CD4-positive, alpha-beta T cell treated with Interferon alpha-2 for 1 hour (primary cell): ENCODE data around the gene SMIM35.
A peak's percentile ranks its signal among the peaks of the same experiment; 100 is the strongest.

Source experiments
- DNase-seq, 2 donors: peaks; one replicate each; pipeline ENCODE4 v3.0.0-alpha.2; 2020 to 2022

Gene SMIM35

DNA sequence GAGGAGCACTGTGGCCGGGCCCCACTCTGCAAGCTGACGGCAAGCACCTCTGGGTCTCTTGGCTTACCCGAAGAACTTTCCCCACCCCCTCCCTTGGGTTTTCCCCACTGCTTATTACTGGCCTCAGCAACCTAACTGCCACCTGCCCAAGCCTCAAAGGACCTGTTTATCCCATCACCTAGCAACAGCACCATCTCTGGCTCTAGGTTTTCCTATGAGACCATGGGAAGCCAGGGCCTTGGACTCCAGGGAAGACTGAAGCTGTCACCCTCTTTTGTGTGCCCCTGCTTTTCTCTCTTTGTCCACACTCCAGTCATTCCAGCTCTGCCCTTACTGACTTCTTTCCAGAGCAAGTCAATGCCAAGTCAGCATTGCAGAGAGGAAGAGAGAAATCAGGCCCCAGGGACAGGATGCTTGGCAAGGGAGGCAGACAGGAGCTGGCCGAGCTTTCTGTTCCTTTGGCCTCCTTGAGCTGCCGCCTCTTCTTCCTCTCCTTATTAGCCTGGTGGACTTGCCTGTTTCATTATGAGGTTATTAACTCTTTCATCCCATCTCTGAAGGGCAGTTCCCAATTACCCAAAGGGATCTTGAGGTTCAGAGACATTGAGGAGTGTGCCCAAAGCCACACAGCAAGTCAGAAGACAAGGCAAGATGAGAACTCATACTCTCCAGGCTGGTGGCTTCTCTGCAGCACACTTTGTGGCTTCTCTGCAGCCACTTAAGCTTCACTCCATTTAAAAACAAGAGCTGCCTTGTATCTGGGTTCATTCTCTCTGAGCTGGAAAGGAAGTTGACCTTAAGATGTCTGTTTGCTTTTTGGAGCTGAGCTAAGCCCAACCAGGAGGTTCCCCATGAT lies at the start of gene SMIM35:
SMIM35 (minus strand) TSS at position 51 of the 856 bp plus-strand sequence. CDS start 206 bp downstream, outside the sequence.
- no peak for DNase-seq

DNA sequence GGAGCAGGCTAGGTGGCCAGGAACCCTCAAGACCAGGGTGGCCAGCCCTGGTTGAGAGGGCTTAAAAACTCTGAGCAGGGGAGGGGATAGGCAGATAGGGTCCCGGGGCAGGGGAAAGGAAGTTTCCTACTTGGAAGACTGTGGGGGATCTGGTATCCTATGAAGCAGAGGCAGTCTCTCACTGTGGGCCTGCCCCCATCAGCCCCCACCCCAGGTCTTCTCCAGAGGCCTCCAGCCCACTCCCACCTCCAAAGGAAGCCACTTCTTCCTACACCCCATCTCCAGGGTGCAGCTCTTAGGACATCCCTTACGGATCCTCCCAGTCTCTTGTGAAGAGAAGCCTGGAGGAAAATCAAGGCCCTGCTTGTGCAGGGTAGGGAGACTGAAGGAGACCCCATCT lies 49.6 kb upstream of the SMIM35 start:
- no peak for DNase-seq

DNA sequence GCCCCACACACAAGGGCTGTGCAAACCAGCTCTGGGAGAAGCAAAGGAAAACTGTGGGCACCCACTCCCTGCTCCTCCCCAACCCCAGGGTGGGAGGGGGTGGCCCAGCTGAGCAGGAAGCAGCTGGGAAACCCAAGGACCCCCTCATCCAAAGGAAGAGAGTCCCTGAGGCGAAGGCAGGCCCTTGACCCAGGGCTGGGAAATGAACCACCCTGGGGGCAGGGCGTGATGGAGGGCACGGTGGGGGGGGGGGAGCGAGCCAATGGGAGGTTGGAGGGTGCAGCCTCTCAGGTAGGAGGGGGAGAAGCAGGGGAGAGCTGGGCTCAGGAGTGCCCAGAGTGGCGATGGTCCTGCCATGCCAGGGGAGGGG lies 49.0 kb upstream of the SMIM35 start:
- DNase-seq: no peak

DNA sequence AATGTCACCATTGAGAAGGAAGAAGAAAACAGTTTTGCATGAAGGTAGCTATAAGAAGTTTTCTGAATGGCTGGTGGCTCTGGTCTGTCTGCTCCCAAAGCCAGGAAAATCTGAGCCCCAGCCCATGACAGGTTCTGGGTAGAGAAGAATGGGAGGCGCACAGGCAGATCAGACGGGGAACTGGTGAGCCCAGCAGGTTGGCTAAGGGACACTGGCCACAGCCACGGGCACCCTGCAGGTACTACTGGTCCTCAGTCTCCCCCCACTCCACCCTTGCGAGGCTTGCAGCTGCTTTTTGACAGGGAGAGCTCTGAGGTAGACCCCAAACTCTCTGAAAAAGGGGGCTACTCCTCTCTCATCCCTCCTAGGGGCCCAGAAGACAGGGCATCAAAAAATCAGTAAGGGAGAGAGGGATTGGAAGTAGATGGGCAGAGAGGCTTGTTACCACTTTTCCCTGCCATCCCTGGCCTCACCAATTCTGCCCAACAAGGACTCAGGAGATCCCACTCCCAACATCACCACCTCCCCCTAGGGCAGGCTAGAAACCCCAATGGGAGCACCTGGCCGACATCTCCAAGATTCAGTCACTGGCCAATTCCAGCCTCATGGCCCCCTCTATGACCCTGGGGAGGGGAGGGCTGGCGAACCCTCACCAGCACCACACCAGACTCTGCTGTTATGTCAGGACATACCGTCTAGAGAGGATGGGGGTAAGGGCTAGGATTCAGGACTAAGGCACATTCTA lies 48.5 kb upstream of the SMIM35 start:
- DNase-seq: no peak

DNA sequence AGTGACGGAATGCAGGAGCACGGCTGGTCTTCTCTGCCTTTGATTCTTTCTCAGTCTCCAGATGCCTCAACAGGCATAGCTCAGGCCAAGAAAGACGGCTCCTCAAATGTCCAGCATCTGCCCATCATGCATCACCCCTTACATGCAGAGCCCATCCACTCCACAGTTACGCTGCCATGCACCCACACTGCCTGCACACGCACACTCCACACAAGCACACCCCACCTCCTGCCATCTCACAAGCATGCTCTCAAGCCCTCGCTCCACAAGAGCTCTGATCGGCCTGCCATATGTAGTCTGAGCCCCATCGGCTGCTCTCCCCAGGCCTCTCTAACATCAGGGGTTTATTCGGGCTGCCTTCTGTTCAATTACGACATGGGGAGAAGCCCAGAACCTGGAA lies 47.1 kb upstream of the SMIM35 start:
- DNase-seq: no peak

DNA sequence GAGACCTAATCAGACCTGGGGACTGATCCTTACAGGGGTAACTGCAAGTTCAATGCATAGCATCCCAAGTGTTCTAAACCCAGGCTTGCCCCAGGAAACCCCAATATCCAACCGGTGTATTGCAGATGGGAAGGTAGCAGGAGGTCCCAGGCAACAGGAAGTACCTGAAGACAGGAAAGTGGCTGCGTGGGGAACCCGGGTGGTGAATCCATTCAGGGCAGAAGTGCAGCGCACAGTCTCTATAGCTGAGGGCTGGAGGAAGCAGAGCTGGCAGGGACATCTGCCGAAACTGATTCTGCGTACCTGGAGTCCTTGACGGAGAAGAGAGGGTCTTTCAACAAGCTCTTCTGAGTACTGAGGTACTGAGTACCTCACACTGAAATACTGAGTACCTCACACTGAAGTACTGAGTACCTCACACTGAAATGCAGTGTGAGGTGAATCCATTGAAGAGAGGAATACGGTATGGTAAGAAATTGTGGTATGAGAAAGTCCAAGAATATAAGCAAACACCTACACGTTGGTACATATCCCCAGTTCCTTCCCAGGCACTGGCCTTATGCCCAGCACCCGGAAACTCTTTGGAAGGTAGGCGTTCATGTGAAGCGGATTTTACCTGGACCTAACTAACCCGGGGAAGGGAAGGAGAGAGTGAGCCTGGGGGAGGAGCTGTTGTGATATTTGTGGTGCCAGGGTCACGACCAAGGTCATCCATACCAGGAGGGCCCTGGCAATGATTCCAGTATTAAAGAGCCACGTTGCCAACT lies 45.8 kb upstream of the SMIM35 start:
- DNase-seq: no peak

DNA sequence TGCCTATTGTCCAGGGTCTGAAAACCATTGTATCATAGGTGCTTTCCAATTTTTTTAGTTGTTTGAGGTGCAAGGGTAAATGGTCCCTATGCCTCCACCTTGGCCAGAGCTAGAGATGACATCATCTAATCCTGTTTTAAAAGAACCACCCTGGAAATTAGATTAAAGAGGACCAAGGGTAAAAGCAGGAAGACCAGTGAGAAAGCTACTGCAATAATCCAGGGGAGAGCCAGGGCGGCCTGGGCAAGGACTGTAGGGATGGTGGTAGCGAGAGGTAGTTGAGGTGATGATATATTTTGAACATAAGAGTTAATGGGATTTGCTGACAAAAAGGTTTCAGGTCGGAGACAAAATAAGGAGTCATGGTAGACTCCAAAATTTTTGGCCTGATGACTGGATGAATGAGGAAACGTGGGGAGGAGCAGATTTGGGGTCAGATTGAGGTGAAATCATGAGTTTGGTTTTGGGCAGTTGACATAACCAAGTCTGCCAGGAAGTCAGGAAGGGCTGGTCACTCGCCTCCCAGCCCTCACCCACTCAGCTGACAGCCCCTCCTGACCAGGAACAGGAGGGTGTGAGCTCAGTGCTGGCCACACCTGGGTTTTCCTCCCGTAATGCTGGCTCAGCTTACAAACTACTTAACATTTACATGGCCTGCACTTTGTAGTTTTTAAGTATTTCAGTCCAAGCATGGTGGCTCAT lies 42.9 kb upstream of the SMIM35 start:
- no peak for DNase-seq

DNA sequence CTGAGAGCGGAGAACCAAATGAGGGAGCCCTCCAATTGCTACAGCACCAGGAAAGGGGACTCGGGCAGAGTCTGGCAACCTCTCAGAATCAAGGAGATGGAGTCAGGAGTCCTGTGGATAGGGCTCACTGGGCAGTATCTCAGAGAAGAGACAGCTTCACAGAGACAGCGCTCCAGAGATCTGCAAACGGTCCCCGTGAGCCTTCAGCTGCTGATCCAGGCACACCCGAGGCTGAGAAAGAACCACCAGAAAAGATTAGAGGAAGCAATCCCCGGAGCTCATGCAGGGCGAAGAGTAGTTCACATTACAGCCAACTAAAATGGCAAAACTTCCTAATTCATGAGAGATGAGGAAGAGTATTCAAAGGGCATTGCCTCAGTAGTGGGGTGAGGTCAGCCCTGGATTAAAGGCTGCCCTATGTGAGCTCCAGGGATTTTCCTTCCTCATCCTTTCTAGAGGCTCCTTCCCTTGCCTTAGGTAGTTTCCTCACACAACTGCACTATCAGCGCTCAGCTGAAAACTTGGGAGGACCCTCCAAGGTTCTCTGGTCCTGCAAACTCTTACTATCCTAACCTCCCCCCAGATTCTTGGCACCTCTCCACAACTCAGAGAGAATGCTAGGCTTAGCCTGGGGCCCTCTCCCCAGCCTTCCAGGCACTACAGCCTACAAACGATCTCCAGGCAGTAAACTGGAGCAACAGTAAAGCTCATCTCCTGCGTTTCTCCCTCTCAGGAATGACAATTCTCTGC lies 42.1 kb upstream of the SMIM35 start:
- DNase-seq: no peak

DNA sequence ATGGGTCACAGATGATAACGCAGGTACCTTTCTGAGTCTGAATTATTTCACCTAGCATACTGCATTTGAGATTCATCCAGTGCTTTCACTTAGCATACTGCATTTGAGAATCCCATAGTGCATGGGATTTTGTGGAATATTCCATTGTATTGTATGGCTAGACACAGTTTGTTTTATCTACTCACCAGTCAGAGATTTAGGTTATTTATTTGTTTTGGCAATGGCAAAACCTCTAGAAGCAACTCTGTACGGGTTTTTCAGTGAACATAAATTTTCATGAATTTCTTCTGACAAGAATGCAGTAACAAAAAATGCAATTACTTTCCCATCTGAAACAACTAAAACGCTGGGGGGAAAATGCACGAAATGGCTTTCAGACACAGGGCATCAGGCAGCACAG lies 41.5 kb upstream of the SMIM35 start:
- no peak for DNase-seq

DNA sequence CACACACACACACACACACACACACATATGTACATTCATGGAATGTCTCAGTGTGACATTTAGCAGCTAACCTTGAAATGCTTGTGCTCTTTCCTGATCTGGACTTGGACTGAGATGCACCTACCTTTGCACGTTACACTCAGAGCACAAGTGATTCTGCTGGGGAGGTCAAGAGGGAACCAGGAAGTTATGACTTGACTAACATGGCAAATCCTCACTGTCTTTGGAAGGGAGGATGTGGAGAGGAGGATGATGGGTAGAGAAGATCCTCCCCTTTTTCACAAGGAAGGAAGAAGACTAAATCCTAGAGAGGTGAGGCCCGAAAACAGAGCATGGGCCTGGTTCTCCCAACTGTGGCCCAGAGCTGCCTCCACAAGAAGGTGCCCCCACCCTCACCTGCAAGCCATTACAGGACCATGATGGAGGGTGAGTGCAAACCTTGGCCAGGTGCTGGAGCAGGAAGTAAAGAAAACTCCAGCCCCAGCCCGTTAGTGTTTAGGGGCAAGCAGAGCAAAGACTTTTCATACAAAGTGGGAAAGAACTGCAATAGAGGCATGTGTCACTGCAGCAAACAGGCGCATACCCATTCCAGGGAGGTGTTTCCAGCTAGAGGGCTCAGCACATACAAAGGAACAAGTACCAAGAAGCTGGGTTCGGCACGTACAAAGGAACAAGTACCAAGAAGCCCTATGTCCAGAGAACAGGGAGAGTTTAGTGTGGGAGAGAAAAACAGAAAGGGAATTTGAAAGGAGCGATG lies 39.5 kb upstream of the SMIM35 start:
- DNase-seq: no peak

DNA sequence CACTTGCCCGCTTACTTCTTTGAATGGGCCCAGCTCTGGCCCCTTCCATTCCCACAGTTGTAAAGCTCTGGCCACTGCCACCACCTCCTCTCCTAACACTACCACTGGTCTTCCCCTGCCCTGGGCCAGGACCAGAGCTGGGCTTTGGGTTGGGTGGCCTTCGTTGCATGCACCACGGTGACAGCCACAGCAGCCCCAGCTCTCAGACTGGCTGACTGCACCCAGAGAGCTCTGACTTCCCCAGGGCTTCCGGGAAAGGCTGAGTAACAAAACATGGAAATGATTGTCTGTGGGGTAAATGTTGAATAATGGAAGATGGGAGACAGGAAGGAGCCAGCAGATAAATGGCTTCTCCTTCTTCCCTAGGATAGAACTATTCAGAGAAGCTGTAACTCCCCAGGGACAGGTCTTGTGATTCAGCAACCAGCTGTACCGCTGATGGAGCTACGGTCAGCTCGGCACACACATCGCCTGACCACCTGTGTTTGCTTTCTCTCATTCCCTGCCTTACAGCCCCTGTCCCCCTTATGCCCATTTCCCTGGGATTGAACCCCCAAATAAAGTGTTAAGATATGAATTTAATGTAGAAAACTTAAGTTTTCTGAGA lies 38.3 kb upstream of the SMIM35 start:
- DNase-seq: no peak

DNA sequence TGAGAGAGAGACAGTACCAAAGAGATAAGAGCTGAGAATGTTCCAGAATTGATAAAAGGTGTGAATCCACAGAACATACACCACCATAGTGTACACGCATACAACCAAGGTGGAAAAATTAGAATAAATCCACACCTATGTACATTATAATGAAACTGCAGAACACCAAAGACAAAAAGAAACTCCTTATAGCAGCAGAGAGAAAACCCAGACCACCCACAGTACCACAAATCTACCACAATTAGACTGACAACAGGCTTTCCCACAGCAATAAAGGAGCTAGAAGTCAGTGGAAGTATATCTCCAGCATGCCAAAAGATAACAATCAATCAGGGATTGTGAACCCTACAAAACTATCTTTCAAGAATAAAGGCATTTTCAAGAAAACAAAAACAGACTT lies 34.0 kb upstream of the SMIM35 start:
- DNase-seq: no peak

DNA sequence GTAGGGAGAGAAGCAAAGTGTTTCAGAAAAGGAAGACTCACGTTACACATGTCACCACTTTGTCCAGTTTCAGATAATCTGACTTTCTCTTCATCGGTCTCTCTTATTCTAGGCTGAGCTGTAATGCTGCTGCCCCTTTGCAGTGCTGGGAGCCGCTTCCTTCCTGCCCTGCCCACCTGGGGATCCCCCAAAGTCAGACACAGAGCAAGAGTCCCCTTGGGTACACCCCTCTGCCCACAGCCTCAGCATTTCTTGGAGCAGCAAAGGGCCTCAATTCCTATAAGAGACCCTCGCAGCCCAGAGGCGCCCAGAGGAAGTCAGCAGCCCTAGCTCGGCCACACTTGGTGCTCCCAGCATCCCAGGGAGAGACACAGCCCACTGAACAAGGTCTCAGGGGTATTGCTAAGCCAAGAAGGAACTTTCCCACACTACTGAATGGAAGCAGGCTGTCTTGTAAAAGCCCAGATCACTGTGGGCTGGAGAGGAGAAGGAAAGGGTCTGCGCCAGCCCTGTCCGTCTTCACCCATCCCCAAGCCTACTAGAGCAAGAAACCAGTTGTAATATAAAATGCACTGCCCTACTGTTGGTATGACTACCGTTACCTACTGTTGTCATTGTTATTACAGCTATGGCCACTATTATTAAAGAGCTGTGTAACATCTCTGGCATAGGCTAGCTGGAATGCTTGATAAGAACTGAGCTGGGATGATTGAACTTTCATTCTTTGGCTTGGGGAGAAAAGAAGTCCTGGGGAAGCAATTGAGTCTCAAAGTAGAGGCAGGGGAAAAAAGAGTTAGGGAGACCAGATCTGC lies 31.2 kb upstream of the SMIM35 start:
- peak in 1 of 2 donors; percentile 41 for DNase-seq

DNA sequence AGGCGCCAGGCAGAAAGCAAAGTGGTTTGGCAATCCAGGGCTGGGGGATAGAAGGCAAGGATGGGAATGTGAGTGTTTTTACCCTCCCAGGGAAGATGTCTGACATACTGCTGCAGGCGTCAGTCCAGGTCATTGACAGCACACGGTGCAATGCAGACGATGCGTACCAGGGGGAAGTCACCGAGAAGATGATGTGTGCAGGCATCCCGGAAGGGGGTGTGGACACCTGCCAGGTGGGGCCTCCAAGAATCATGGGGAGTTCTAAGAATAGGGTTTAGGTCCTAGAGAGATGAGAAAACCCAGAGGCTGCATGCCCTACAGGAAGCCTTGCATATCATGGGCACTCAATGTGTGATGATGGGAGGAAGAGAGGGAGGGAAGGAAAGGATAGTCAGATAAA lies 28.3 kb upstream of the SMIM35 start:
- DNase-seq: peak in 1 of 2 donors; percentile 38

DNA sequence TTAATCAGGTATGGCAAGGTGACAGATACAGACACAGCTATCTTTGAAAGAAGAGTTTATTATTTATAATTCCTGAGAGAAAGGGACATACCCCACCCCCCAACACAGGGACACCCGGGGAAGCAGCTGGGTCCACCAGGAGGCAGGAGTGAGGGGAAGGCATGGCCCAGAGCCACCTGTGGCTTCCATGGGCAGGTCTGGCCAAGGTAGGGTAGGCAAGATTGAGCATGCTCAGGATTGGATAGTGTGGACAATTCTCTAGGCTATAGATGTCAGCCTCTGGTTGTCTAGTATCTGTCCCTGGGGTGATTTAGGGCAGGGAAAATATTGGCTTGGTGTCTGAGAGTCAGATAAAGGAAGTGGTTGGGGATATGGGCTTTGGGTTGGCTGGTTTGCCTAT lies 27.5 kb upstream of the SMIM35 start:
- no peak for DNase-seq

DNA sequence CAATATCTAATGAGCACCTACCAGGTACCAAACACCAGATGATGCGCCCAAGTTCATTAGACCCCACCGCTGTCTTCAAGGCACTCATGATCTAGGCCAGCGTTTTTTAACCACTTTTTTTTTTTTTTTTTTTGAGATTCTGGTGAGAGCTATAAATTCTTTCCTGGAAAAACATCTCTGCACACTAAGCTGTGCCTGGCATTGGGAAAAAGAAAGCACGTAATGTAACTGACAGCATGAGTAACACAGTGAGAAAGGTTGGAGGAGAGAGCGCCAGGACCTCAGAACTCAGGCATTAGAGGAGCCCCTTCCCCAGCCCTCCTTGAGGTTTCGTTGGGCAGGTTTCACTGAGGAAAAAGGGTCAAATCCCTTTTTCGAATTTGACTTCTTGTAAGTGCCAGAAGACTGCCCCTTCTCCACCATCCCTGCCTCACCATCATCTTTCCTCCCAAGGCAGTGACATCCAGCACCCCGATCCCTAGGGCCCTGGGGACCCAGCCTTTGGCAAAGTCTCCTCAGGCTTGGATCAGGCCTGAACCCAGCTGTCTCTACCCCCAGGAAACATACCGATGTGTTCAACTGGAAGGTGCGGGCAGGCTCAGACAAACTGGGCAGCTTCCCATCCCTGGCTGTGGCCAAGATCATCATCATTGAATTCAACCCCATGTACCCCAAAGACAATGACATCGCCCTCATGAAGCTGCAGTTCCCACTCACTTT lies 26.1 kb upstream of the SMIM35 start:
- no peak for DNase-seq

DNA sequence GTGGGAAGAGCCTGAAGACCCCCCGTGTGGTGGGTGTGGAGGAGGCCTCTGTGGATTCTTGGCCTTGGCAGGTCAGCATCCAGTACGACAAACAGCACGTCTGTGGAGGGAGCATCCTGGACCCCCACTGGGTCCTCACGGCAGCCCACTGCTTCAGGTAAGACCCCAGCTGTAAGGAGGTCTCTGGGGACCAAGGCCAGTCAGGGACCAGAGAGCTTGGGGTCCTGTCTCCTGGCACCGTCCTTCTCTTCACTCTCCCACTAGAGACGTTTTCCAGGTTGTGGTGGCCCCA lies 24.9 kb upstream of the SMIM35 start:
- no peak for DNase-seq

DNA sequence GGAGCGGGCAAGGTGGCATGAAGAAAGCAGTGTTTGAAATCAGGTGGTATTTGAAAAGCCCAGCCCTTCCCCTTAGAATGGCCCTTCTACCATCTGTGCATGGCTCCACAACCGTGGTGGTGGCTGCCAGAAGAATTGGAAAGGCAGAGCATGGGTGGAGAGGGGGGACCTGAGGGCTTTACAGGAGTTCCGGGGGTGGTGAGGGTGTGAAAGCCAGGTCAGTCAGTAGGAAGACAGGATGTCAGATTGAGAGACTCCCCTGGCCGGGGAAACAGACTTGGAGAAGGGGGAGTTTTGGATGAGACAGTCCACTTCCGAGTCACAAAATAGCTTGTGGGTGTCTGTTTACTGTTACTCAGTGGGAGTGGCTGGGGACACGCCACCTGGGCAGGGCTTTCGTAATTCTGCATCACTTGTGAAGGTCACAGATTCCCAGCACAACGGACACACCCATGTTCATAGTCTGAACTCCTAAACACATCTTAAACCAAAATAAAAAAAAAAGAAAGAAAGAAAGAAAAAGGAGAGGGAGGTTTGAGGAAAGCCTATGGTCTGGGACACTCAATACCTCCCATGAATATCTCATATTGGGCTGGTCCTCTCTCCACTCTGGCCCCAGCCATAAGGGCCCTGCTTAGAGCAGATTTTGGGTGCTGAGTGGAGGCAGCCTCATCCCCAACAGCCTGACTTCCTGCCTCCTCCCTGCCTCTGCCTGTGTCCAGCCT lies 24.4 kb upstream of the SMIM35 start:
- no peak for DNase-seq

DNA sequence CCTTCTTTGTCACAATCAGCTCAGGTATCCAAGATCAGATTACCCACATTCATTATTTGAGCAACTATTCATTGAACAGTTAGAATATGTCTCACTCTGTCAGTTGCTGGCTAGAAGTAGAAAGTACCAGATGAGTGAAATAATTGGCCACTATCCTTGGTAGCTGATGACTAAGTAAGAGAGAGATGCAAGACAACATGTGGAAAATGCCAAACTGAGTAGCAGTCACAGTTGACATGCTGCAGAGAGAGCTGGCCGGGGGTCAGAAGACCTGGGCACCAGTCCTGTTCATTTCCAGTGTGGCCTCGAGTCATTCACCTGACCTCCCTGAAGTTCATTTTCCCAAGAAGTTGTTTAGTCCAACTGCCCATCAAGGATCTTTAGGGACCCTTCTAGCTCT lies 22.5 kb upstream of the SMIM35 start:
- DNase-seq: no peak
